HepG2 (cell line): ENCODE results near the gene ASIC3. TPM values are rescaled to one million over a fixed set of nuclear protein-coding genes. Genes with fewer than 3 reads are reported as not detected.

ENCODE experiments used
- ARID5B ChIP-seq: IDR thresholded peaks from 2 replicates; pipeline ENCODE4 v1.4.0; 2020; ENCODE audit warnings: mild to moderate bottlenecking, missing genetic modification reagents
- BRD4 ChIP-seq: sonication (generic); formaldehyde crosslinking; IDR thresholded peaks from 2 replicates; pipeline ENCODE4 v1.4.0; 2020; ENCODE audit warnings: missing genetic modification reagents
- HOMEZ ChIP-seq: IDR thresholded peaks from 2 replicates; pipeline ENCODE4 v1.6.1; 2016; ENCODE audit warnings: low read depth
- JDP2 ChIP-seq: sonication (generic); formaldehyde crosslinking; IDR thresholded peaks from 2 replicates; pipeline ENCODE4 v1.8.1; 2022; ENCODE audit warnings: missing genetic modification reagents, borderline replicate concordance
- STAG1 ChIP-seq: sonication (generic); formaldehyde crosslinking; IDR thresholded peaks from 2 replicates; pipeline ENCODE4 v1.4.0; 2020; ENCODE audit warnings: missing genetic modification reagents
- polyA plus RNA-seq, 8 experiments: library from polyadenylated mRNA; depleted of rRNA in 3 of 8; stranded (reverse) in 7 of 8; unstranded in 1 of 8; fragments of >200 nt; fragmentation: Illumina TruSeq in 4 of 8; extraction: Trizol in 4 of 8; gene quantifications; 2 replicates each; pipeline versions ENCODE4 v1.2.1 to v1.2.3, GENCODE V29; 2011 to 2016; ENCODE audit warnings: low read depth in 4 of 8, missing spikeins in 1 of 8, mixed read lengths in 1 of 8; ENCODE audit not compliant: insufficient read depth in 1 of 8
- total RNA-seq, 5 experiments: library from RNA; depleted of rRNA; stranded (reverse); fragments of >200 nt; fragmentation: Illumina TruSeq; extraction: Trizol; gene quantifications; 2 replicates each; pipeline ENCODE4 v1.2.3, GENCODE V29; 2016; ENCODE audit warnings: low read depth in 1 of 5
- TF ChIP-seq, protein P1 (sequence below): sonication (generic); formaldehyde crosslinking; conservative IDR thresholded peaks from 2 replicates; pipeline ENCODE4 v1.8.1; 2023; ENCODE audit warnings: missing genetic modification reagents
- TF ChIP-seq, protein P2 (sequence below), 2 experiments: fragments of 450-650 bp in 1 of 2; sonication (generic) in 1 of 2; formaldehyde crosslinking in 1 of 2; IDR thresholded peaks; 2 replicates each; pipeline versions ENCODE4 v1.6.1 to v1.8.0; 2016 to 2022; ENCODE audit warnings: antibody characterized with exemption in 1 of 2, mild to moderate bottlenecking in 1 of 2, missing genetic modification reagents in 1 of 2
- TF ChIP-seq, protein P3 (sequence below): sonication (generic); formaldehyde crosslinking; IDR thresholded peaks from 2 replicates; pipeline ENCODE4 v1.8.1; 2022; ENCODE audit warnings: mild to moderate bottlenecking, missing genetic modification reagents
- TF ChIP-seq, protein P4 (sequence below): IDR thresholded peaks from 2 replicates; pipeline ENCODE4 v1.6.1; 2016; ENCODE audit warnings: control low read depth

ASIC3 gene
- total and polyA plus RNA-seq, 2 of the 13 experiments (the other 11 are each of a cell fraction or from before 2014, with no cell fraction given) = 0.51 TPM; not detected in 1

DNA sequence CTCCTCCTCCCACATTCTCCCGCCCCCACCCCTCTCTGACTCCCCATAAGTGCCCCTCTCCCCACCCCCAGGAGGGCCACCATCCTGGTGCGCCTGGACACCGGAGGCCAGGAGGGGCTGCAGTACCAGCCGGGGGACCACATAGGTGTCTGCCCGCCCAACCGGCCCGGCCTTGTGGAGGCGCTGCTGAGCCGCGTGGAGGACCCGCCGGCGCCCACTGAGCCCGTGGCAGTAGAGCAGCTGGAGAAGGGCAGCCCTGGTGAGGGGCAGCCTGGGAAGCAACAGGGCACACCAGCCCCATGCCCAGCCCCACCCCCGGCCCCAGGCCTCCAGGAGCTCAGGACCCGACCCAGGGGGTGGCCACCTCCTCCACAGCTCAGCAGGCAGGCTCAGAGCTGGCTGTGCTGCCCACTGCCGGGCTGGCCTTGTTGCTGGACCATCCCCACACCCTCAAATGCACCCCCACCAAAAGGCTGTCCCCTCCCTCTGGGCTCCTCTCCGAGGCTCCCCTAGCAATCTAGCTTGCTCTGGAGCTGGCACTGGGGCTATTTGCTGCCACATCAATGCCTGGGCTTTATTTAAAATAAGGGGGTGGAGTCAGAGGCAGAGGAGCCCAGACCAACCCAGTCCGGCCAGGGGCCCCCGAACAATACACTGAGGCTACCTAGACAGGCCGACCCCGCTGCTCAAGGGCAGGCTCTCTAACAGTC lies 38.8 kb upstream of the ASIC3 start (continued):
- TF ChIP-seq HOMEZ (CRISPR knock-in tag) (no peak), ARID5B (CRISPR knock-in tag) (no peak), BRD4 (CRISPR knock-in tag) (no peak), STAG1 (peak; percentile 26; the same call in 1 of the 2 replicates), JDP2 (CRISPR knock-in tag) (no peak)
- TF ChIP-seq, protein P1, sequence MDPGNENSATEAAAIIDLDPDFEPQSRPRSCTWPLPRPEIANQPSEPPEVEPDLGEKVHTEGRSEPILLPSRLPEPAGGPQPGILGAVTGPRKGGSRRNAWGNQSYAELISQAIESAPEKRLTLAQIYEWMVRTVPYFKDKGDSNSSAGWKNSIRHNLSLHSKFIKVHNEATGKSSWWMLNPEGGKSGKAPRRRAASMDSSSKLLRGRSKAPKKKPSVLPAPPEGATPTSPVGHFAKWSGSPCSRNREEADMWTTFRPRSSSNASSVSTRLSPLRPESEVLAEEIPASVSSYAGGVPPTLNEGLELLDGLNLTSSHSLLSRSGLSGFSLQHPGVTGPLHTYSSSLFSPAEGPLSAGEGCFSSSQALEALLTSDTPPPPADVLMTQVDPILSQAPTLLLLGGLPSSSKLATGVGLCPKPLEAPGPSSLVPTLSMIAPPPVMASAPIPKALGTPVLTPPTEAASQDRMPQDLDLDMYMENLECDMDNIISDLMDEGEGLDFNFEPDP (CRISPR knock-in tag) = 0 out of 2 replicates have a peak, but pooled peaks have one; percentile 47
- TF ChIP-seq, protein P2, sequence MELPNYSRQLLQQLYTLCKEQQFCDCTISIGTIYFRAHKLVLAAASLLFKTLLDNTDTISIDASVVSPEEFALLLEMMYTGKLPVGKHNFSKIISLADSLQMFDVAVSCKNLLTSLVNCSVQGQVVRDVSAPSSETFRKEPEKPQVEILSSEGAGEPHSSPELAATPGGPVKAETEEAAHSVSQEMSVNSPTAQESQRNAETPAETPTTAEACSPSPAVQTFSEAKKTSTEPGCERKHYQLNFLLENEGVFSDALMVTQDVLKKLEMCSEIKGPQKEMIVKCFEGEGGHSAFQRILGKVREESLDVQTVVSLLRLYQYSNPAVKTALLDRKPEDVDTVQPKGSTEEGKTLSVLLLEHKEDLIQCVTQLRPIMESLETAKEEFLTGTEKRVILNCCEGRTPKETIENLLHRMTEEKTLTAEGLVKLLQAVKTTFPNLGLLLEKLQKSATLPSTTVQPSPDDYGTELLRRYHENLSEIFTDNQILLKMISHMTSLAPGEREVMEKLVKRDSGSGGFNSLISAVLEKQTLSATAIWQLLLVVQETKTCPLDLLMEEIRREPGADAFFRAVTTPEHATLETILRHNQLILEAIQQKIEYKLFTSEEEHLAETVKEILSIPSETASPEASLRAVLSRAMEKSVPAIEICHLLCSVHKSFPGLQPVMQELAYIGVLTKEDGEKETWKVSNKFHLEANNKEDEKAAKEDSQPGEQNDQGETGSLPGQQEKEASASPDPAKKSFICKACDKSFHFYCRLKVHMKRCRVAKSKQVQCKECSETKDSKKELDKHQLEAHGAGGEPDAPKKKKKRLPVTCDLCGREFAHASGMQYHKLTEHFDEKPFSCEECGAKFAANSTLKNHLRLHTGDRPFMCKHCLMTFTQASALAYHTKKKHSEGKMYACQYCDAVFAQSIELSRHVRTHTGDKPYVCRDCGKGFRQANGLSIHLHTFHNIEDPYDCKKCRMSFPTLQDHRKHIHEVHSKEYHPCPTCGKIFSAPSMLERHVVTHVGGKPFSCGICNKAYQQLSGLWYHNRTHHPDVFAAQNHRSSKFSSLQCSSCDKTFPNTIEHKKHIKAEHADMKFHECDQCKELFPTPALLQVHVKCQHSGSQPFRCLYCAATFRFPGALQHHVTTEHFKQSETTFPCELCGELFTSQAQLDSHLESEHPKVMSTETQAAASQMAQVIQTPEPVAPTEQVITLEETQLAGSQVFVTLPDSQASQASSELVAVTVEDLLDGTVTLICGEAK (IDR thresholded peaks at IDR 0.05) = no peak
- TF ChIP-seq, protein P2 (CRISPR knock-in tag; IDR thresholded peaks at IDR 0.05) = no peak
- TF ChIP-seq, protein P3, sequence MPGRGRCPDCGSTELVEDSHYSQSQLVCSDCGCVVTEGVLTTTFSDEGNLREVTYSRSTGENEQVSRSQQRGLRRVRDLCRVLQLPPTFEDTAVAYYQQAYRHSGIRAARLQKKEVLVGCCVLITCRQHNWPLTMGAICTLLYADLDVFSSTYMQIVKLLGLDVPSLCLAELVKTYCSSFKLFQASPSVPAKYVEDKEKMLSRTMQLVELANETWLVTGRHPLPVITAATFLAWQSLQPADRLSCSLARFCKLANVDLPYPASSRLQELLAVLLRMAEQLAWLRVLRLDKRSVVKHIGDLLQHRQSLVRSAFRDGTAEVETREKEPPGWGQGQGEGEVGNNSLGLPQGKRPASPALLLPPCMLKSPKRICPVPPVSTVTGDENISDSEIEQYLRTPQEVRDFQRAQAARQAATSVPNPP (CRISPR knock-in tag) = no peak
- TF ChIP-seq, protein P4, sequence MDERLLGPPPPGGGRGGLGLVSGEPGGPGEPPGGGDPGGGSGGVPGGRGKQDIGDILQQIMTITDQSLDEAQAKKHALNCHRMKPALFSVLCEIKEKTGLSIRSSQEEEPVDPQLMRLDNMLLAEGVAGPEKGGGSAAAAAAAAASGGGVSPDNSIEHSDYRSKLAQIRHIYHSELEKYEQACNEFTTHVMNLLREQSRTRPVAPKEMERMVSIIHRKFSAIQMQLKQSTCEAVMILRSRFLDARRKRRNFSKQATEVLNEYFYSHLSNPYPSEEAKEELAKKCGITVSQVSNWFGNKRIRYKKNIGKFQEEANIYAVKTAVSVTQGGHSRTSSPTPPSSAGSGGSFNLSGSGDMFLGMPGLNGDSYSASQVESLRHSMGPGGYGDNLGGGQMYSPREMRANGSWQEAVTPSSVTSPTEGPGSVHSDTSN (CRISPR knock-in tag) = no peak
